CD4-positive, alpha-beta T cell treated with Interferon alpha-2 for 1 hour (primary cell): ENCODE results near the gene RBMS2.

Experiments used
- DNase-seq, 2 donors: peaks; one replicate each; pipeline ENCODE4 v3.0.0-alpha.2; 2020 to 2022

Gene RBMS2

GRCh38 chr12:56589783-56590182 lies 68.2 kb downstream of the RBMS2 start:
- DNase-seq: no peak

- peak in 1 of 2 donors; percentile 31 for DNase-seq
Observed at GRCh38 chr12:56590237-56590830, 68.7 kb downstream of the RBMS2 start.

GRCh38 chr12:56591126-56591525 lies 69.5 kb downstream of the RBMS2 start:
- no peak for DNase-seq

GRCh38 chr12:56591961-56592360 lies 70.3 kb downstream of the RBMS2 start:
- DNase-seq: no peak

DNA sequence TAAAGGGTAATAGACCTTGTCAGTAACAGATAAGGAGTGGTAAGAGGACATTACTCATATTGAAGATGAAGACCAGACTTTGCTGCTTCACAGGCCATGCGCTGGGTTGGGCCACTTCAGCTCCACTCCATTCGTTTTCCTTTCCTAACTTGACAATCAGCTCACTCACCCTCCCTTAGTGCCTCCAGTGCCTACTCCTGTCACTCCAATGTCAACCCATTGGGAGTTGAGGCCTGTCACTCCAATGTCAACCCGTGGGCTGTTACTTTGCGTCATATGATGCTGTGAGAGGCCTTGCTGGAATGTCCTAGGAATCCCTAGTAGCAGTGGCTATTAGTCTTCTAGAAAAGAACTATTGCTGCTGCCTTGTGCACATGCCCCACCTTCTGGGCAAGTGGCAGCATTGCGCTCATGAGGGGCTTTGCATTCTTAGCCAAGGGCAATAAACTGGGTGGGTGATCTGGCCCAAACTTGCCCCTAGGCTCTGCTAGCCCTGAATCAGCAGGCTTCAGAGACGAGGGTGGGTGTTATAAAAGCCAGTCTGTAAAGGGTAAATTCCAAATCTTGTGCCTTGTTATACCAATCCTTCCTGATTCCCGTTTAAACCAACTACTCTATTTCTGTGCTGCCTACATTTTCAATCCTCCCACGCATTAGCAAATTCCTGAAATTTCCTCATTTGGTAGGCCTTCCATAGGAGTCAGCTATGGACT lies 72.4 kb downstream of the RBMS2 start:
- peak; percentile 54 to 70 for DNase-seq

GRCh38 chr12:56596815-56597214 lies 75.2 kb downstream of the RBMS2 start:
- no peak for DNase-seq

DNA sequence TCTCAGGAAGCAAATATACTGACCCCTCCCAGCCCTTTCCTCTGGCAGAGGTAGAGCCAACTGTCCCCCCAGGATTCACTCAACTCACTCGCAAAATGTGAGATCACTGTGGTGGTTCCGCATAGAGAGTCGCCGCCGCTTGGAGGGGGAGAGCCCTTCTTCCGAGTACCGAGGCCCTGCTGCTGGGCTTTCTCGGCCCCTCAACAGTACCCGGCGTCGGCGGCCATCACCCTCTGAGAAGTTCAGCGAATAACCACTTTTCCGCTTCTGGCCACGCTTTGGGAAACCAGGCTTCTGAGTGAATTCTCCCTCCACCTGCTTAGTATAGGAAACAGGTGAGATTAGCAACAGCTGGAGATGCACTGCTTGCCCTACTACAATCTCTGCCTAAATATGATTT lies 77.4 kb downstream of the RBMS2 start:
- DNase-seq: no peak

GRCh38 chr12:56599797-56600196 lies 78.2 kb downstream of the RBMS2 start:
- DNase-seq: no peak

GRCh38 chr12:56600753-56601152 lies 79.1 kb downstream of the RBMS2 start:
- no peak for DNase-seq

- peak; percentile 28 to 36 for DNase-seq
Observed at GRCh38 chr12:56601503-56601902, 79.9 kb downstream of the RBMS2 start.

DNA sequence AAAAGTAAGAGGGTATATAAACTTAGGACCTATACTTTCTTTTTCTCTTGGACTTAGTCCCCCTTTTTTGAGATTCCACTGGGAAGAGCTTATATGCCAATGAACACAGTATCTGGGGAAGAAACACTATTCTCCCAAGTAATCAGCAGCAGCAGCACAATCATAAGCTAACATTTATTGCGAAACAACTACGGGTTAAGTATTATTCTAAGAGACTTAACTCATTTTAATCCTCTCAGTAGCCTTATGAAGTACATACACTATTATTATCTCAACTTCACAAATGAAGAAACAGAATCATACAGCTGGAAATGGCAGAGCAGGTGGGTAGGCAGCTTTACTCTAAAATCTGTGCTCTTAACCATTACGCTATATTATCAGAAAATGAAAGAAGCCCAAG lies 80.6 kb downstream of the RBMS2 start:
- DNase-seq: no peak

DNA sequence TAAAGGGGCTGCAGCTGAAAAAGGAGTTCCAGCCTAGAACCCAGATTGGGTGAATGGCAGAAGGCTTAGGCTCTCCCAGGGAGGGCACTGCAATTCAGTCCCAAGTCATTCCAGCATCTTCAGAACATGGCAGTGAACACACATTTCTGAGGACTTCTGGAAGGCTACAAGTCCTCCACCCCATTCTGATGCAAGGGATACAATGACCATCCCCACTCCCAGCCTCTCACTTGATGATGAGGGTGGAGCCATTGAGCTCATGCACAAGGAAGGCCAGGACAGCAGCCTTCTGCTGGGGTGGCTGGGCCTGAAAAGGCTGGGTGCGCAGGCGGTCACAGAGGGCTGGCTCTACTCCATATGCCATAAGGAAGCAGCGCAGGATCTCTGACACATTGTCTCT lies 82.7 kb downstream of the RBMS2 start:
- no peak for DNase-seq

DNA sequence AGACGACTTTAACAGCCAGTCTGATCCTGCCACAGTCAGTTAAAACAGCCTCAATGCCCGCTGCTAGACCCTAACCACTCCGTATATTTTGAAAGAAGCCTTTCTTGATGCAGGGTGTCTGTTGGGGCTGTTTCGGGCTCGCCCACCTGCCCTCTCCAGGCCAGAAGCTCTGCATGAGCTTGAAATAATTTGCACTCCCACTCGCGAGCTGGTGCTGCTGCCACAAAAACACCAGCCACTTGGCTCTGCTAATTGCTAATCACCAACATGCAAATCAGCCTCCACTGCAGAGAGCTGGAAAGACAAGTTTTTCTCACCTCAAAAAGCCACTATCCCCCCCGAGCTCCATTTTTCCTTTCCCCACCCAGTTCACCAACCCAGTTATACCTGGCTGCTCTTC lies 93.0 kb downstream of the RBMS2 start:
- no peak for DNase-seq

GRCh38 chr12:56616244-56616643 lies 94.6 kb downstream of the RBMS2 start:
- no peak for DNase-seq

- DNase-seq: no peak
Observed at GRCh38 chr12:56616925-56617324, 95.3 kb downstream of the RBMS2 start.

DNA sequence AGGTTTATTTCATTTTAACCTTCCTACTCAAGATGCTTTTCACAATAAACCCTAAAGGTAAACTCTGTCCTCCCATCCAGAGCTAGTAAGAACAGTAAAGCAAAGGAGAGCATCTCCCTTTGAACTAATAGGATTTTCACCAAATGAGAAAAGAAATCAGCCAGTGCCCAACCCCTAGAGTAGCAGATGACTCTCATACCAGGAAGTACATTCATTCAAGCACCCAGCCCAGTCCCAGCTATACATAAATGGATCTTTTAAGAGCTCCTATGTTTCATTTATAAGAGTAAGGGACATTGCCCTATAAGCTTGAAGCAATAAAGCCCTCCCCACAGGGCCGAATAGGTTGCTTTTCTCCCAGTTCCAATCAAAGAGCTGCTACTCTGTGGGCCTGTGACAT lies 100.9 kb downstream of the RBMS2 start:
- DNase-seq: no peak

- no peak for DNase-seq
Observed at GRCh38 chr12:56626701-56627100, 105.1 kb downstream of the RBMS2 start.

DNA sequence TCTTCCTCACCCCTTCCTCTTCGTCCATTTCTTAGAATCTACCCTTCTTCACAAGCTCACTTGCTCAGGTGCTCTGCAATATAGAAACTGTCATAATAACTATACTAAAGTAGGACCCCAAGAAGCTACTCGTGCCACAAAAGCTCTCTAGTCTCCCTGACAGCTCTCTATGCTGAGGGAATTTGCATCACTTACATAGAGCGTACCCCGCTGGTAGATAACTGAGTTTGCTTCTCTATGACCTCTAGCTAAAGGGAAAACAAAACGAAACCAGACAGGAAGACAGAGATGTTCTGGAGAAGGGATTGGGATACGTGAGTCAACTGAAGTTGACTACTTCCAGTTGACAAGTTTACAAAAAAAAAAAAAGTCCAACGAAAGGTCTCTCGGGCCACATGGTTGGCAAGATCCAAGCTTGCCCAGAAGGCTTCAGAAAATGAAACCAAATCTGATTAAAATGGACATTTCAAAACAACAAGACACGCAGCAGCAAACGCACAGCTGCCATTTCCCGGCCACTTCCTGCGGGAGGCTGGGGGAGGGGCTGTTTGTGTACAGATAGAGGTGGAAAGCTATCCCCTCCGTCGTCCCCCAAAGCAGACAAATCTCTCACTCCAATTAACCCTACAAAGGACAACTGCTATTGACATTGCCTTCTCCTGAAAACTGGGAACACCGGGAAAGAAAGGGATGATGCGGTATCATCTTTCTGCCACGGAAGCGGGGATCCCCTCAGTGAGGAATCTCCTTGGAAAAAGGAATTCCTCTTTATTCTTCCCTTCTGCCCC lies 107.2 kb downstream of the RBMS2 start:
- DNase-seq: peak; percentile 73 to 80

DNA sequence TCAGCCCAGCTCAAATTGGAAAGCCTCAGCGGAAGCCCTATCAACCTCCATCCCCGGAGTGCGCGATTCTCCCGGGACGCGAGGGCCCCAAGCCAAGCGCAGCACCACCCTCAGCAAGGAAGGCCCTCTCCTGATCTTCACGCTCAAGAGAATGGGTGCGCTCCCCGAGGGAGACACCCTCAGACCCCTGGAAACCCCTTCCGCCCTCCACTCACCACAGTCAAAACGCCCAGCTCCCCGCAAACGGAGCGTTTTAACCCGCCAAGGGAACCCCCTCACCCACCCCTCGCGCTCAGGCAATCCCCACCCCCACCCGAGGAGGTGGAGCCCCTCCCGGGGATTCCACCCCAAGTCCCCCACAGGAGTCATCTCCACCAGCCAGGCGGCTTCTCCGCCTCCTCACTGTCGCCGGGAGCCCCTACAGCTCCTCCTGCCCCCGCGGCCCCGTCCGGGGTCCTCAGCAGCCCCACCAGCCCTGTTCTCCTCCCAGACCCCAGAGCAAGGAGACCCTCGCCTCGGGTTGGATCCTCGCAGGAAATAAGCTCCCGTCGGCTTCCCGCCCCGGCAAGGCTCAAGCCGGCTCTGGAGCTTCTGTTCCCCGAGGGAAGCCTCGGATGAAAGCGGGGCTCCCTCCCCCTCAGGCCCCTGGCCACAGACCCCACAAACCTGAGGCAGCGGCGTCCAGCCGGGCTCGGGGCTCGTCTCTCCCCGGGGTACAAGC lies 108.0 kb downstream of the RBMS2 start:
- DNase-seq: peak; percentile 32 to 61

DNA sequence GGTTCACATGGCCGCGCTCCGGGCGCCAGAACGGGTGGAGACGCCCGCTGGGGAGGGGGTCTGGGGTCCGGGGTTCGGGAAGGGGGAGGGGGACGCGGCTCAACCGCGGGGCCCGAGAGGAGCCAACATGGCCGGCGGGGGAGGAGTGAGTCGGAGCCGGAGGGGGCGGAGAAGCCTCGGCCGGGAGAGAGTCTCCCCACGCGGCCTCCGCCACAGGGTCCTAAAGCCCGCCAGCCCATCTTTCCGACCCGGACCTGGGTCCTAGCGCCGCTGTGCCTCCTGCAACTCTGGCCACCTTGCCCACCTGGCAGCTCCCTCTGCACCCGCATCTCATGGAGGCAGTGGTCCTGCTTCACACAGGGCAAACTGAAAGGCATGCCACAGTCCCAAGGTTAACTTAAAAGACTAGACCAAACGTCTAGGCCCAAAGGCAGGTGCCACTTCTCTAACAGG lies 108.6 kb downstream of the RBMS2 start, which contains the start of gene BAZ2A:
TSS of gene BAZ2A (minus strand) at position 147 of the 453 bp plus-strand sequence. CDS start 12,796 bp downstream, outside the sequence.
- peak; percentile 82 to 87 for DNase-seq

DNA sequence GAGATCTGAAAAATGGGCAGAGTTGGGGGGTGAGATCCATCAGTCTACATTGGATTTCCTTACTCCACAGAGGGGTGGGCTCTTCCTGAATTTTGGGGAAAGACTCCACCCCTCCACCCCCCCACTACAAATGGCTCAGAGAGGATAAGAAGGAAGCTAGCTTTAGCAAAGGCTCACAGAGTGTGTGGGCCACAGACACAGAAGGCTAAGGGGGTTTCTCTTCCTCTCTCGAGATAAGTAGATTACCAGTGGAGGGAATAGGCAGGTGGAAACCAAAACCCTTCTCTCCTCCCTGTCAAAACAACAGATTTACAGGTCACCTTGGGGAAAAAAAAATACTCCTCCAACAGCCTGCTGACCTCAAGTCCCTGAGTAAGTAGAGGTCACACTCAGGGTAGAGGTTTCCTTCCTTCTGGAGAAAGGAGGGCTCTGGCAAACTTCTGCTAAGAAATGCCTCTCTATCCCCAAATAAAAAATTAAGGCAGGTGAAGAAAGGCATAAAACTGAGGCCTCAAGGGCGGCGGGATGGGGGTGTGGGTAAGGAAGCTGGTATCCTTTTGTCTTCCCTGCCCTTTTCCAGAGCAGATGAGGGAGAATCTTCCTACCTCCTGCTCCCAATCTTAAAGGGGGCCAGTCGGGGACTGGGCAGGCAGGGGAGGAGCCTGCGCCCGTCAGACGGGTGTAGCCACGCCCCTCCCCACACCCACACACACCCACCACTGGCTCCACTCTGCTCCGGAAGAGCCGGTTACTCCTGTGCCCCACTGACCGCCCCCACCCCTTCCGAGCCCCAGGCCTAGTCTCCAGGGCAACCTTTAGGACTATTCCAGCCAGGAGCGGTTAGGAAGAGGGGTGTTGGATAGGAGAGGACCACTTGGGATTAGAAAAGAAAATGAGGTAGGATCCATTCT lies 110.4 kb downstream of the RBMS2 start:
- peak; percentile 55 to 62 for DNase-seq
